ENCODE measurements around the gene MYO5A.

DNA sequence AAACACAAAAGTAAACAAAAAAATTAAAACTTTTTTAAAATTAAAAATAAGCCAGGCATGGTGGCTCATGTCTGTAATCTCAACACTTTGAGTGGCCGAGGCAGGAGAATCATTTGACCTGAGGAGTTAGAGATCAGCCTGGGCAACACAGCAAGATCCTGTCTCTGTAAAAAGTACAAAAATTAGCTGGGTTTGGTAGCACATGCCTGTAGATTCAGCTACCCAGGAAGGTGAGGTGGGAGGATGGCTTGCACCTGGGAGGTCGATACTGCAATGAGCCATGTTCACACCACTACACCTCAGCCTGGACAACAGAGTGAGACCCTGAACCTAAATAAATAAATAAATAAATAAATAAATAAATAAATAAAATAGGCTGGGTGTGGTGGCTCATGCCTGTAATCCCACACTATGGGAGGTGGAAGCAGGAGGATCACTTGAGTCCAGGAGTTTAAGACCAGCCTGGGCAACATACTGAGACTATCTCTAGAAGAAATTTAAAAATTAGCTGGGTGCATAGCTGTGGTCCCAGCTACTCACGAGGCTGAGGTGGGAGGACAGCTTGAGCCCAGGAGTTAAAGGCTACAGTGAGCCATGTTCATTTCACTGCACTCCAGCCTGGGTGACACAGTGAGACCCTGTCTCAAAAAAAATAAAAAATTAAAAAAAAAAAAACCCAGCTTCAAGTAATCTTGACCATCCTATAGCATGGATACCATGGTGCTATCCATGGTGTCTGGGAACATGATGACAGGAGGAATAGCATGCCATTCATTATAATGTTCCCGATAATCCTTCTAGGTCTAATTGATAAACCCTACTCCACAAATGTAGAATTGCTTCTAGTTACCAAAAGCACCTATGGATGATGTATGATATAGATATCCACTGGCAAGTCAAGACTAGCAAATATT lies 4.2 kb downstream of the MYO5A start:
- TF ChIP-seq POLR2A (IDR thresholded peaks at IDR 0.05; ENCODE audit: low read length) (no peak), GATA1 (IDR thresholded peaks at IDR 0.05; ENCODE audit: low read depth, low read length) (no peak)

Data from erythroblast (primary cell).